AG04450 (cell line): ENCODE results near the gene DEAF1. TPM values are rescaled to one million over a fixed set of nuclear protein-coding genes. Genes with fewer than 3 reads are reported as not detected.

Experiments
- CTCF ChIA-PET: fragments of 300-600, 350-600 bp; formaldehyde crosslinking; extraction: SDS; loops from one replicate; lab custom pipeline; 2022; ENCODE audit warnings: antibody characterized with exemption, inconsistent platforms; lab: Charles Lee
- POLR2A ChIA-PET: fragments of 350-600 bp; formaldehyde crosslinking; extraction: SDS; loops from one replicate; lab custom pipeline; 2021; ENCODE audit warnings: antibody characterized with exemption, inconsistent platforms; lab: Yijun Ruan, JAX
- DNase-seq: peaks from one replicate; pipeline ENCODE4 v3.0.0-alpha.2; 2011; ENCODE audit warnings: low read depth, low spot score
- H3K27ac ChIP-seq: one replicate; pipeline ENCODE4 v1.5.1; 2012; ENCODE audit warnings: low read depth, low read length, control low read depth
- H3K27me3 ChIP-seq: one replicate; pipeline ENCODE4 v1.6.0; 2012; ENCODE audit warnings: low read length; ENCODE audit not compliant: control insufficient read depth, insufficient read depth
- H3K4me3 ChIP-seq: 2 replicates; pipeline ENCODE4 v1.5.1; 2011; ENCODE audit warnings: mild to moderate bottlenecking, low read depth, low read length, control low read depth
- H3K9me3 ChIP-seq: 2 replicates; pipeline ENCODE4 v1.5.1; 2012; ENCODE audit warnings: low read length; ENCODE audit not compliant: control insufficient read depth, insufficient read depth
- CTCF ChIP-seq: IDR thresholded peaks from 2 replicates; pipeline ENCODE4 v1.5.1; 2011; ENCODE audit warnings: low read depth, low read length, control low read depth, inconsistent platforms
- polyA plus RNA-seq: library from polyadenylated mRNA; depleted of rRNA; stranded (reverse); fragments of >200 nt; gene quantifications from 2 replicates; pipeline ENCODE4 v1.2.3, GENCODE V29; 2011

DEAF1 gene
- polyA plus RNA-seq, 1 experiment = 13.0 TPM

GRCh38 chr11:615504-616319 lies 79.3 kb downstream of the DEAF1 start, which contains the start of gene IRF7:
TSS of gene IRF7 (minus strand) at chr11:615950. CDS start at chr11:615364, 586 bp downstream.
- Histone ChIP-seq H3K4me3 (peak within 1 kb of the TSS; percentile 75), H3K27ac (peak within 1 kb of the TSS; percentile 83), H3K27me3 (no peaks in the 10 kb centered on the region), H3K9me3 (no peaks in the 10 kb centered on the region; the same call in 1 of the 2 replicates)
- CTCF ChIA-PET = no interaction called here
- peak; percentile 59 for DNase-seq
- TF ChIP-seq CTCF = no peak
- POLR2A ChIA-PET = interaction anchor here (1.0 to 1.1 kb wide), 2 partner anchors 8 to 78 kb away, joined by 3 read pairs; no protein-coding TSS in a partner anchor

GRCh38 chr11:614623-615503 lies 80.2 kb downstream of the DEAF1 start:
- Histone ChIP-seq H3K27ac (peak overlapping the region; percentile 83), H3K9me3 (no peaks in the 10 kb centered on the region; the same call in 1 of the 2 replicates), H3K27me3 (no peaks in the 10 kb centered on the region), H3K4me3 (peak overlapping the region; percentile 75)
- POLR2A ChIA-PET = interaction anchor here (0.7 to 1.1 kb wide), 3 partner anchors 9 to 79 kb away, joined by 3 to 4 read pairs (median 3); no protein-coding TSS in a partner anchor
- TF ChIP-seq CTCF = no peak
- CTCF ChIA-PET = no interaction called here
- DNase-seq = no peak

- no peaks in the 10 kb centered on the region for H3K27me3 ChIP-seq
- no peak for TF ChIP-seq CTCF
- ChIA-PET CTCF (no interaction called here), POLR2A (interaction anchor here (0.7 kb wide), 1 partner anchor 26 kb away, joined by 4 read pairs; no protein-coding TSS in a partner anchor)
- H3K4me3 ChIP-seq = no peak overlapping the region
- no peaks in the 10 kb centered on the region; the same call in 1 of the 2 replicates for H3K9me3 ChIP-seq
- H3K27ac ChIP-seq = no peak overlapping the region
- no peak for DNase-seq
Observed at GRCh38 chr11:614021-614622, 80.9 kb downstream of the DEAF1 start.

- Histone ChIP-seq H3K27me3 (no peaks in the 10 kb centered on the region), H3K9me3 (no peaks in the 10 kb centered on the region; the same call in 1 of the 2 replicates), H3K4me3 (no peak overlapping the region), H3K27ac (no peak overlapping the region)
- no peak for DNase-seq
- ChIA-PET POLR2A (interaction anchor here (0.7 kb wide), 1 partner anchor 38 kb away, joined by 4 read pairs; the partner anchor contains the start of gene PHRF1), CTCF (no interaction called here)
- TF ChIP-seq CTCF = no peak
Observed at GRCh38 chr11:613369-613968, 81.6 kb downstream of the DEAF1 start.
